HG03571 (cell line): Measurements from ENCODE around the gene TEPSIN.
A peak's percentile ranks its signal among the peaks of the same experiment; 100 is the strongest.

ENCODE experiments used
- ATAC-seq: cut with Tn5 transposase; IDR thresholded peaks from one replicate; pipeline ENCODE4 v1.9.1; 2021; ENCODE audit not compliant: unreplicated experiment

The TEPSIN gene

GRCh38 chr17:81251094-81251708 lies 12.3 kb upstream of the TEPSIN start:
- no peak for ATAC-seq

- ATAC-seq, result no peak
Measured at GRCh38 chr17:81250286-81251093, 11.6 kb upstream of the TEPSIN start.

GRCh38 chr17:81249223-81250040 lies 10.6 kb upstream of the TEPSIN start:
- no peak for ATAC-seq

GRCh38 chr17:81248649-81249048 lies 9.8 kb upstream of the TEPSIN start:
- ATAC-seq, result no peak

GRCh38 chr17:81247339-81247990 lies 8.6 kb upstream of the TEPSIN start:
- ATAC-seq, result no peak

- ATAC-seq, result no peak
Measured at GRCh38 chr17:81246679-81247338, 8.0 kb upstream of the TEPSIN start.

- no peak for ATAC-seq
Measured at GRCh38 chr17:81246343-81246670, 7.5 kb upstream of the TEPSIN start.

- ATAC-seq, result no peak
Measured at GRCh38 chr17:81245665-81246342, 6.9 kb upstream of the TEPSIN start.

GRCh38 chr17:81245024-81245664 lies 6.3 kb upstream of the TEPSIN start:
- no peak for ATAC-seq

- ATAC-seq, result no peak
Measured at GRCh38 chr17:81244358-81245023, 5.6 kb upstream of the TEPSIN start.

GRCh38 chr17:81243333-81243664 lies 4.4 kb upstream of the TEPSIN start:
- no peak for ATAC-seq

- no peak for ATAC-seq
Measured at GRCh38 chr17:81242421-81243332, 3.8 kb upstream of the TEPSIN start.

GRCh38 chr17:81241648-81242420 lies 3.0 kb upstream of the TEPSIN start:
- no peak for ATAC-seq

GRCh38 chr17:81241203-81241602 lies 2.3 kb upstream of the TEPSIN start:
- ATAC-seq, result no peak

- no peak for ATAC-seq
Measured at GRCh38 chr17:81240761-81241160, 1.9 kb upstream of the TEPSIN start.

GRCh38 chr17:81239714-81240555 lies 1.1 kb upstream of the TEPSIN start:
- no peak for ATAC-seq

- ATAC-seq, result peak; percentile 4
Measured at GRCh38 chr17:81238490-81238814, 403 bp downstream of the TEPSIN start.
